Mucosa of descending colon (tissue), 3 donors: ENCODE results near the gene KRTAP5-7. TPM values are rescaled to one million over a fixed set of nuclear protein-coding genes. Genes with fewer than 3 reads are reported as not detected.

ENCODE experiments used
- ATAC-seq: fragments of 200-7000 bp; cut with Tn5 transposase; one replicate; pipeline ENCODE4 v1.9.1; 2020; ENCODE audit warnings: mild to moderate bottlenecking, moderate library complexity
- DNase-seq, 3 donors: peaks; one replicate each; pipeline ENCODE4 v3.0.0-alpha.2; 2020
- H3K36me3 ChIP-seq: fragments of 200-600 bp; one replicate; pipeline ENCODE4 v1.8.0; 2021; ENCODE audit warnings: low read depth, mild to moderate bottlenecking
- H3K4me1 ChIP-seq: fragments of 200-600 bp; one replicate; pipeline ENCODE4 v1.8.0; 2021; ENCODE audit warnings: low read depth, mild to moderate bottlenecking
- H3K4me3 ChIP-seq: fragments of 200-600 bp; one replicate; pipeline ENCODE4 v1.8.0; 2021; ENCODE audit warnings: mild to moderate bottlenecking
- H3K9me3 ChIP-seq: fragments of 200-600 bp; one replicate; pipeline ENCODE4 v1.8.0; 2021; ENCODE audit warnings: mild to moderate bottlenecking
- intact Hi-C, 2 donors: fragments of 100-400 bp; cut with DNase I in 1 of 2; cut with micrococcal nuclease in 1 of 2; formaldehyde crosslinking; loops; one replicate each; pipeline versions ENCODE4 v1.11.0 to v1.11.1; 2022; cut with DNase I, micrococcal nuclease
- total RNA-seq, 3 donors: library from RNA; stranded (reverse); fragmentation: NEBNext Ultra II Directional in 2 of 3; extraction: Animal tissue kit (Norgen Biotek cat#: 25700) in 2 of 3; gene quantifications; one replicate each; pipeline versions ENCODE4 v1.2.1 to v1.2.4, GENCODE V29; 2021 to 2023
- TF ChIP-seq, protein P1 (sequence below): fragments of 200-600 bp; IDR thresholded peaks from one replicate; pipeline ENCODE4 v1.8.0; 2022; ENCODE audit warnings: antibody characterized with exemption, mild to moderate bottlenecking
- donor health status: DM: no; HTN: no; CAD: no; lungs with moderate emphysema.
- donor health status: DM: no; HTN: no; CAD: no.
- donor health status: DM: no; HTN: yes; CAD: no.

KRTAP5-7 gene
- total RNA-seq, 3 donors from 2014 or later = 0.27 to 0.75 TPM; not detected in 1

DNA sequence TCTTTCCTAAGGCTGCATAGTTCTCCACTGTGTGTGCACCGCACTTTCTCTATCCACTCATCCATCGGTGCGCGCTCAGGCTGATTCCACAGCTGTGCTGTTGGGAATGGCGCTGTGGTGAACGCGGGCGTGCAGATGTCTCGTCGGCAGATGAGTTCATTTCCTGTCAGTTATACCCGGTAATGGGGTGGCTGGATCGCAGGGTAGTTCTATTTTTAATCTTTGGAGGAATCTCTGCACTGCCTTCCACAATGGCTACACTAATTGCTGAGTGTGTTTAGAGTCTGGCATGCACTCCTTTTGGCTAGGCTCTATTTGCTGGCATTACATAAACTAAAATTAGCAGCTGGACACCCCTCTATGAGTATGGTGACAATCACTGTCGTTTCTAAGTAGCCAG lies 27.9 kb upstream of the KRTAP5-7 start:
- Histone ChIP-seq H3K4me1 (no peaks in the 10 kb centered on the region), H3K9me3 (no peaks in the 10 kb centered on the region), H3K4me3 (no peak overlapping the region), H3K36me3 (peaks cover 6% of the 10 kb centered on the region)
- intact Hi-C loops = no loop called here
- DNase-seq (no peak), ATAC-seq (no peak)
- TF ChIP-seq, protein P1, sequence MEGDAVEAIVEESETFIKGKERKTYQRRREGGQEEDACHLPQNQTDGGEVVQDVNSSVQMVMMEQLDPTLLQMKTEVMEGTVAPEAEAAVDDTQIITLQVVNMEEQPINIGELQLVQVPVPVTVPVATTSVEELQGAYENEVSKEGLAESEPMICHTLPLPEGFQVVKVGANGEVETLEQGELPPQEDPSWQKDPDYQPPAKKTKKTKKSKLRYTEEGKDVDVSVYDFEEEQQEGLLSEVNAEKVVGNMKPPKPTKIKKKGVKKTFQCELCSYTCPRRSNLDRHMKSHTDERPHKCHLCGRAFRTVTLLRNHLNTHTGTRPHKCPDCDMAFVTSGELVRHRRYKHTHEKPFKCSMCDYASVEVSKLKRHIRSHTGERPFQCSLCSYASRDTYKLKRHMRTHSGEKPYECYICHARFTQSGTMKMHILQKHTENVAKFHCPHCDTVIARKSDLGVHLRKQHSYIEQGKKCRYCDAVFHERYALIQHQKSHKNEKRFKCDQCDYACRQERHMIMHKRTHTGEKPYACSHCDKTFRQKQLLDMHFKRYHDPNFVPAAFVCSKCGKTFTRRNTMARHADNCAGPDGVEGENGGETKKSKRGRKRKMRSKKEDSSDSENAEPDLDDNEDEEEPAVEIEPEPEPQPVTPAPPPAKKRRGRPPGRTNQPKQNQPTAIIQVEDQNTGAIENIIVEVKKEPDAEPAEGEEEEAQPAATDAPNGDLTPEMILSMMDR = no peak

GRCh38 chr11:71499546-71499945 lies 27.5 kb upstream of the KRTAP5-7 start:
- TF ChIP-seq, protein P1 = no peak
- ATAC-seq = no peak
- intact Hi-C loops = no loop called here
- no peak for DNase-seq
- H3K36me3 ChIP-seq = peaks cover 6% of the 10 kb centered on the region
- no peak overlapping the region for H3K4me3 ChIP-seq
- no peaks in the 10 kb centered on the region for H3K4me1 ChIP-seq
- H3K9me3 ChIP-seq = no peaks in the 10 kb centered on the region

GRCh38 chr11:71500601-71501021 lies 26.5 kb upstream of the KRTAP5-7 start:
- ATAC-seq (peak; percentile 54), DNase-seq (peak in 1 of 3 donors; percentile 29)
- intact Hi-C loops = no loop called here

DNA sequence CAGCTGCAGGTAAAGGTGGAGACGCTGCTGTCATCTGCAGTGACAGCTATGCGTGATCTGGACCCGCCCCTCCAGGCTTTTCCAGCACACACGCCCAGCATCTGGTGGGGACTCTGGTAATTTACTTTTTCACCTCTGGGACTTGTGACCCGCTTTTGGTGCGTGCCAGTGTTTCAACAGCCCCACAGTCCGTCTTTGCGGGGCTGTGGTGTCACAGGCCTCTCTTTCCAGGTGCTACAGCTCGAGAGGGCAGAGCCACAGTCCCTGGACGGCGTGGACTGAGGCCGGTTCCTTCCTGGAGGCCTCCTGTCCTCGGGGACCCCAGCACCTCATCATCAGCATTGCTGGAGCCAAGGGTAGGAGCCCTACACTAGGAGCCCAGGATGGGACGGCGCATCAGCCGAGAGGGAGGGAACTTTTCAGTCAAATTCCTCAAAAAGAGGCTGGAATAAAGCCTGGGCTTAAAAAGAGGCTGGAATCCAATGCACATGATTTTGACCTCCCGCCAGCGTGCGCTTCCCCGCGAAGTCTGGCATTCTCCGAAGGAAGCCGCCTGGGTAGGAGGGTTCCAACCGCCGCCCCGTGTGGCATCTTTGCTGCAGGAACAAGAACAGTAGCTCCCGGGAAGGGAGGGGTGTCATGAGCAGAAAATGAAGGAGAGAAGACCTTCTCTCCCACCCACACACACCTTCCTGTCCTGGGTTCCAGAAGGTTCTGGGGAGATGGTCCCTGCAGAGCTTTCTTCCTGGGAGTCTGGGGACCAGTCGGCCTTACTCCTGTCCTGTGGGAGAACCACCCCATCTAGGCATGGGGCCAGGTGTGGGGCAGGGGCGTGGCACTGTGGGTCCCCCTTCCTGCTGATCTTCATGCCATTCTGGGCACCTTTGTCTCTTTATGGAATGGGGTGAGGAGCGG lies 25.7 kb upstream of the KRTAP5-7 start:
- DNase-seq = no peak
- intact Hi-C loops = no loop called here
- H3K36me3 ChIP-seq = peaks cover 6% of the 10 kb centered on the region
- no peak for ATAC-seq
- no peaks in the 10 kb centered on the region for H3K4me1 ChIP-seq
- H3K4me3 ChIP-seq = no peak overlapping the region
- TF ChIP-seq, protein P1 = no peak
- H3K9me3 ChIP-seq = no peaks in the 10 kb centered on the region

More at GRCh38 chr11:71500601-71501021, 26.5 kb upstream of the KRTAP5-7 start:
- Histone ChIP-seq H3K9me3 (no peaks in the 10 kb centered on the region), H3K4me3 (no peak overlapping the region), H3K4me1 (no peaks in the 10 kb centered on the region), H3K36me3 (peaks cover 6% of the 10 kb centered on the region)
- TF ChIP-seq, protein P1 = no peak

DNA sequence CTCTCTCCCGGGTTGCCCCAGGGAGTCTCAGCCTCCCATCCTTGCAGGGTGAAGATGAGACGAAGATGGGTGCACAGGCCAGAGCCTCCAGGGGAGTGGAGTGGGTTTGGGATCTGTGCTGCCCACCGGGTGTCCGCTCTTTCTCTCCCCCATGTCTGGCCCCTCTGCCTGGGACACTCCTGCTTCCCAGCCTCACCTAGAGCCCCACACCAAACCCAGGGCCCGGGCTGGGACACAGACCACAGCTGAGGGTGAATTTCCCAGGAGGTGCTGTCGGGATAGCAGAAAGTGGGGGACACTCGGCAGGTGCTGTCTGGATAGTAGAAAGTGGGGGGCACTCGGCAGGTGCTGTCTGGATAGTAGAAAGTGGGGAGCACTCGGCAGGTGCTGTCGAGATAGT lies 25.0 kb upstream of the KRTAP5-7 start:
- no peak for DNase-seq
- ATAC-seq = no peak
- Histone ChIP-seq H3K36me3 (peaks cover 6% of the 10 kb centered on the region), H3K4me3 (no peak overlapping the region), H3K4me1 (no peaks in the 10 kb centered on the region), H3K9me3 (no peaks in the 10 kb centered on the region)
- intact Hi-C loops = no loop called here
- TF ChIP-seq, protein P1 = no peak
